AG09319 (cell line): ENCODE results near the gene SEMA4D.

Experiments
- DNase-seq: peaks from one replicate; pipeline ENCODE4 v3.0.0-alpha.2; 2010; ENCODE audit warnings: low read depth; ENCODE audit errors: extremely low read depth
- CTCF ChIP-seq: IDR thresholded peaks from 2 replicates; pipeline ENCODE4 v1.5.1; 2011; ENCODE audit warnings: low read depth, mild to moderate bottlenecking, inconsistent platforms, low read length, moderate library complexity

Gene SEMA4D

DNA sequence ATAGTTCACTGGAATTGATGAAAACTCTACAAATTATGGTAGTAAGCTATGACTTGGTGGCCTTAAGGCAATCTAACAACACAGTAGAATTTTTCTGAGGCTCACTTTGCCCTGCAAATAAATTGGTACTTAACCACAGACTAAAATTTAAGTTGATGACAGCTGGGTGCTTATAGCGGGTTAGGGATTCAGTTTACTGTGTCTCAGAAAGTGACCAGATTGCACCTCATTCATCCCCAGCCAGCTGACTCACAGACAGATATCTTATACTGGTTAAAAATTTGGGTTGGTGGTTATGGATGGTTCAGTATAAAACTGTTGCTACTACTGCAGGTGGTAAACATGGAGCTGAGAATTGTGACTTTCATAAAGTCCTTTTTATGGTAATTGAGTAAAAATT is 184.1 kb downstream of the SEMA4D start:
- no peak for TF ChIP-seq CTCF
- no peak for DNase-seq

GRCh38 chr9:89312222-89312571 is 185.7 kb downstream of the SEMA4D start:
- DNase-seq: no peak
- TF ChIP-seq CTCF: no peak

DNA sequence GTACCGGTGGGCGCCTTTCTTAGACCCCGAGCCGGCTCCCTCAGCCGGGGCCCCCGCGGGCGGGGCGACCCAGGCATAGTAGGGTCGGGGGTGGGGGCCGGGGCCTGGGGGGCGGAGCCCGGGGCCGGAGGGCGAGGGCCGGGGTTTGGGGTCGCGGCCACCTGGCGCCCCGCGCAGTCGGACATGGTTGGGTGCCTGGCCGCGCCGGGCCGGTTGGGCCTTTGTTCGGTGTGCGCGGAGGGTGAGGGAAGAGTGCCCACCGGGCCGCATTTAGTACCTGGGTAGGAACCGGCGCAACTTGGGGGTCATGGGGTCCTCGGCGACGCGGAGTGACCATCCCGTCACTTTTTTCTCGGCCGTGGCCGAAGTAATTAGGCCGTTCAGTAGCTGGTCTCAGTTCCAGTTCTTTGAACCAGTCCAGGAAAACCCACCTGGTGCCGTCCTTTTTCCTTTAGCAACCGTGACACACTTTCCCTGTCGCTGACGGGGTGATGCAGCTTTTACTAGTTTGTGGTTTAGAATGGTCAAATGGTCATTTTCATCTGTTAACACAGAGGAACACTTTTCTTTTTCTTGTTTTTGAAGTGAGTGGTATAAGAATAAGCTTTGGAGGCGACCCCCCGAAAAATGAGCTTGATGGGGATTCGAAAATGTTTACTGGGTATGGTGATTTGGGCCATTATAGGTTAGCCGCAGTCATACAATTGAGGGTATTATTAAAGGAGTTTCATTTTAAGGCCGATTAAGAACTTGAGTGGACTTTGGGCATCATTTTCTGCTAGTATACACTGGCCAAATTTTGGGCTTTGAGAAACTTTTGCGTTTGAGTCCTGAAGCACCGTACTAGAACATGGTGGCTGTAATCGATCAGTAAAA is 186.3 kb downstream of the SEMA4D start:
- no peak for TF ChIP-seq CTCF
- no peak for DNase-seq
